Measurements from ENCODE around the gene KDM3B. TPM values are rescaled to one million over a fixed set of nuclear protein-coding genes. Genes with fewer than 3 reads are reported as not detected.
A peak's percentile ranks its signal among the peaks of the same experiment; 100 is the strongest.
"Not testable (repeated sequence)": the region's sequence is repeated elsewhere in the genome, so short reads cannot be mapped to it uniquely, and the experiment has no call there.

Gene KDM3B
- polyA plus RNA-seq, 4 donors, result 88.8 to 95.8 (median 94.0) TPM

DNA sequence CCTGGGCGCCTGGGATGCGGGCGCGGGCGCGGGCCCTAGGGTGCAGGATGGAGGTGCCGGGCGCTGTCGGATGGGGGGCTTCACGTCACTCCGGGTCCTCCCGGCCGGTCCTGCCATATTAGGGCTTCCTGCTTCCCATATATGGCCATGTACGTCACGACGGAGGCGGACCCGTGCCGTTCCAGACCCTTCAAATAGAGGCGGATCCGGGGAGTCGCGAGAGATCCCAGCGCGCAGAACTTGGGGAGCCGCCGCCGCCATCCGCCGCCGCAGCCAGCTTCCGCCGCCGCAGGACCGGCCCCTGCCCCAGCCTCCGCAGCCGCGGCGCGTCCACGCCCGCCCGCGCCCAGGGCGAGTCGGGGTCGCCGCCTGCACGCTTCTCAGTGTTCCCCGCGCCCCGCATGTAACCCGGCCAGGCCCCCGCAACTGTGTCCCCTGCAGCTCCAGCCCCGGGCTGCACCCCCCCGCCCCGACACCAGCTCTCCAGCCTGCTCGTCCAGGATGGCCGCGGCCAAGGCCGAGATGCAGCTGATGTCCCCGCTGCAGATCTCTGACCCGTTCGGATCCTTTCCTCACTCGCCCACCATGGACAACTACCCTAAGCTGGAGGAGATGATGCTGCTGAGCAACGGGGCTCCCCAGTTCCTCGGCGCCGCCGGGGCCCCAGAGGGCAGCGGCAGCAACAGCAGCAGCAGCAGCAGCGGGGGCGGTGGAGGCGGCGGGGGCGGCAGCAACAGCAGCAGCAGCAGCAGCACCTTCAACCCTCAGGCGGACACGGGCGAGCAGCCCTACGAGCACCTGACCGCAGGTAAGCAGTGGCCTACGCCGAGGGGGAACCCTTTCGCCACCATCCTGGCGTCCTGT, 113.0 kb downstream of the KDM3B start, which contains the start of gene EGR1:
TSS of gene EGR1 (plus strand) at position 219 of the 864 bp plus-strand sequence. CDS start at position 502, 283 bp downstream.
- DNase-seq (ENCODE audit: low read depth in 4 of 4, low spot score in 3 of 4), result peak; percentile 87 to 92 (median 90)

DNA sequence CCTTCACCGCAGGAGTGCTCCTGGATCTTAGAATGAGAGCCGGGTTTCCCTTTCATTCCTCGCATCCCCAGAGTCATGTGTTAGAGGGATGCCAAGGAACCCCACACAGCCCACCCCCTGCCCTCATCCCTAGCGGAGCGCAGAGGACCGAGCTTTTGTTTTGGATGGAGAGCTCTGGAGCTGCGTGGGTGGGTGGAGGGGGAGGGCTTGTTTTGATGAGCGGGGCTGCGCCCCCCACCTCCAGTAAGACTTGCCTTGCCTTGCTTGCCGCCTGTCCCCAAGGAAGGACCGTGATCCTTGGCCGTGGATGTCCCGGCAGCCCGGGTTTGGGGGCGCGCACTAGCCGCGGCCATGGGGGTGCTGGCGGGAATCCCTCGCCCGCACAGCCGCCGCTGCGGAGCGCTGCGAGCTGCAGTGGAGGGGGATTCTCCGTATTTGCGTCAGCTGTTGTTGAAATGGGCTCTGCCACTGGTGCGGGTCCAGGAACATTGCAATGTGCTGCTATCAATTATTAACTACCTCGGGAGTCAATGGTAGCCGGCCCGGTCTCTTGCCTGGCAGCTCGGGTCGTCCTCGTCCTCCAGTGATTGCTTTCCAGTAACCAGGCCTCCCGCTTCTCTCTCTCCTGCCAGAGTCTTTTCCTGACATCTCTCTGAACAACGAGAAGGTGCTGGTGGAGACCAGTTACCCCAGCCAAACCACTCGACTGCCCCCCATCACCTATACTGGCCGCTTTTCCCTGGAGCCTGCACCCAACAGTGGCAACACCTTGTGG, 113.8 kb downstream of the KDM3B start:
- no peak for DNase-seq (ENCODE audit: low read depth in 4 of 4, low spot score in 3 of 4)

DNA sequence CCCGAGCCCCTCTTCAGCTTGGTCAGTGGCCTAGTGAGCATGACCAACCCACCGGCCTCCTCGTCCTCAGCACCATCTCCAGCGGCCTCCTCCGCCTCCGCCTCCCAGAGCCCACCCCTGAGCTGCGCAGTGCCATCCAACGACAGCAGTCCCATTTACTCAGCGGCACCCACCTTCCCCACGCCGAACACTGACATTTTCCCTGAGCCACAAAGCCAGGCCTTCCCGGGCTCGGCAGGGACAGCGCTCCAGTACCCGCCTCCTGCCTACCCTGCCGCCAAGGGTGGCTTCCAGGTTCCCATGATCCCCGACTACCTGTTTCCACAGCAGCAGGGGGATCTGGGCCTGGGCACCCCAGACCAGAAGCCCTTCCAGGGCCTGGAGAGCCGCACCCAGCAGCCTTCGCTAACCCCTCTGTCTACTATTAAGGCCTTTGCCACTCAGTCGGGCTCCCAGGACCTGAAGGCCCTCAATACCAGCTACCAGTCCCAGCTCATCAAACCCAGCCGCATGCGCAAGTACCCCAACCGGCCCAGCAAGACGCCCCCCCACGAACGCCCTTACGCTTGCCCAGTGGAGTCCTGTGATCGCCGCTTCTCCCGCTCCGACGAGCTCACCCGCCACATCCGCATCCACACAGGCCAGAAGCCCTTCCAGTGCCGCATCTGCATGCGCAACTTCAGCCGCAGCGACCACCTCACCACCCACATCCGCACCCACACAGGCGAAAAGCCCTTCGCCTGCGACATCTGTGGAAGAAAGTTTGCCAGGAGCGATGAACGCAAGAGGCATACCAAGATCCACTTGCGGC, 114.6 kb downstream of the KDM3B start:
- DNase-seq (ENCODE audit: low read depth in 4 of 4, low spot score in 3 of 4), result no peak

DNA sequence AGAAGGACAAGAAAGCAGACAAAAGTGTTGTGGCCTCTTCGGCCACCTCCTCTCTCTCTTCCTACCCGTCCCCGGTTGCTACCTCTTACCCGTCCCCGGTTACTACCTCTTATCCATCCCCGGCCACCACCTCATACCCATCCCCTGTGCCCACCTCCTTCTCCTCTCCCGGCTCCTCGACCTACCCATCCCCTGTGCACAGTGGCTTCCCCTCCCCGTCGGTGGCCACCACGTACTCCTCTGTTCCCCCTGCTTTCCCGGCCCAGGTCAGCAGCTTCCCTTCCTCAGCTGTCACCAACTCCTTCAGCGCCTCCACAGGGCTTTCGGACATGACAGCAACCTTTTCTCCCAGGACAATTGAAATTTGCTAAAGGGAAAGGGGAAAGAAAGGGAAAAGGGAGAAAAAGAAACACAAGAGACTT, 115.2 kb downstream of the KDM3B start:
- DNase-seq (ENCODE audit: low read depth in 4 of 4, low spot score in 3 of 4), result no peak

DNA sequence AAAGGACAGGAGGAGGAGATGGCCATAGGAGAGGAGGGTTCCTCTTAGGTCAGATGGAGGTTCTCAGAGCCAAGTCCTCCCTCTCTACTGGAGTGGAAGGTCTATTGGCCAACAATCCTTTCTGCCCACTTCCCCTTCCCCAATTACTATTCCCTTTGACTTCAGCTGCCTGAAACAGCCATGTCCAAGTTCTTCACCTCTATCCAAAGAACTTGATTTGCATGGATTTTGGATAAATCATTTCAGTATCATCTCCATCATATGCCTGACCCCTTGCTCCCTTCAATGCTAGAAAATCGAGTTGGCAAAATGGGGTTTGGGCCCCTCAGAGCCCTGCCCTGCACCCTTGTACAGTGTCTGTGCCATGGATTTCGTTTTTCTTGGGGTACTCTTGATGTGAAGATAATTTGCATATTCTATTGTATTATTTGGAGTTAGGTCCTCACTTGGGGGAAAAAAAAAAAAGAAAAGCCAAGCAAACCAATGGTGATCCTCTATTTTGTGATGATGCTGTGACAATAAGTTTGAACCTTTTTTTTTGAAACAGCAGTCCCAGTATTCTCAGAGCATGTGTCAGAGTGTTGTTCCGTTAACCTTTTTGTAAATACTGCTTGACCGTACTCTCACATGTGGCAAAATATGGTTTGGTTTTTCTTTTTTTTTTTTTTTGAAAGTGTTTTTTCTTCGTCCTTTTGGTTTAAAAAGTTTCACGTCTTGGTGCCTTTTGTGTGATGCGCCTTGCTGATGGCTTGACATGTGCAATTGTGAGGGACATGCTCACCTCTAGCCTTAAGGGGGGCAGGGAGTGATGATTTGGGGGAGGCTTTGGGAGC, 115.9 kb downstream of the KDM3B start:
- DNase-seq (ENCODE audit: low read depth in 4 of 4, low spot score in 3 of 4), result no peak

DNA sequence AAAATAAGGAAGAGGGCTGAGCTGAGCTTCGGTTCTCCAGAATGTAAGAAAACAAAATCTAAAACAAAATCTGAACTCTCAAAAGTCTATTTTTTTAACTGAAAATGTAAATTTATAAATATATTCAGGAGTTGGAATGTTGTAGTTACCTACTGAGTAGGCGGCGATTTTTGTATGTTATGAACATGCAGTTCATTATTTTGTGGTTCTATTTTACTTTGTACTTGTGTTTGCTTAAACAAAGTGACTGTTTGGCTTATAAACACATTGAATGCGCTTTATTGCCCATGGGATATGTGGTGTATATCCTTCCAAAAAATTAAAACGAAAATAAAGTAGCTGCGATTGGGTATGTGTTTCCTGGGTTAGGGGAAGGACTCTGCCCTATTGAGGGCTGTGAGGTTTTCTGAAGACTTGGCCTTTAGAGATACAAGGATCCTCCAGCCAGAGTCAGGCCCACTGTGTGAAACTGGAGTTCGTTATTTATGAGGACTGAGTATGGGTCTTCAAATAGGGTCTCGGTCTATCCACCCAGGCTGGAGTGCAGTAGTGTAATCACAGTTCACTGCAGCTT, 116.6 kb downstream of the KDM3B start:
- DNase-seq (ENCODE audit: low read depth in 4 of 4, low spot score in 3 of 4), result no peak

DNA sequence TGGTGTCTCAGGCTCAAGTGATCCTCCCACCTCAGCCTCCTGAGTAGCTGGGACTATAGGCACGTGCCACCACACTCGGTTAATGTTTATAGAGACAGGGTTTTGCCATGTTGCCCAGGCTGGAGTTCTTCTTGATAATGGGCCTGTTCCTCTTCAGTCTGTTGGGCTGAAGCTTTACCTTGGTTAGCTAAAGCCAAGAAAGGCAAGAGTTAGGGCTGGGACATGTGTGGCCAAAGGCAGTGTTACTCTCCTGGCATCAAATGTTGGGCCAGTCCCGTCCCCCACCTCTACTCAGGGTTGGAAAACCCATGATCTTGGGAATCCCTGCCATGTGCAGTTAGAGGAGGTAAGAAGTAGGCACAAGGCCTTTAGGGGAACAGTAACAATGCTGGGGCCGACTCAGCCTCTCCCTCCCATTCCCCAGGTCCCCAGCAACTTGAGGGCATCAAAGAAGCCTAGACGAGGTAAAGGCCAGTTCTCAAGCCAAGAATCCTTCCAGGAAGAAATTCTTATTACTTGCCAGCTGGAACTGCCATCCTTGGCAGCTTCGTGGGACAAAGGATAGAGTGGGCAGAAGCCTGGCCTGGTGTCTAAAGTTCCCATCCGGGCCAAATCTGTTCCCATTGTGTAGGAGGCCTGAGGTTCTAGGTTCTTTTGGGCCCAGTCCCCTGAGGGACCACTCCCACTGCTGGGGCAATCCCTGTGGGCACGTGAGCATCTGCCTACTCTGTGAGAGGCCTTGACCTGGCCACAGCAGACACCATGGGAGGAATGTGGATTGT, 117.2 kb downstream of the KDM3B start:
- peak in 1 of 4 donors; percentile 34 for DNase-seq (ENCODE audit: low read depth in 4 of 4, low spot score in 3 of 4)

DNA sequence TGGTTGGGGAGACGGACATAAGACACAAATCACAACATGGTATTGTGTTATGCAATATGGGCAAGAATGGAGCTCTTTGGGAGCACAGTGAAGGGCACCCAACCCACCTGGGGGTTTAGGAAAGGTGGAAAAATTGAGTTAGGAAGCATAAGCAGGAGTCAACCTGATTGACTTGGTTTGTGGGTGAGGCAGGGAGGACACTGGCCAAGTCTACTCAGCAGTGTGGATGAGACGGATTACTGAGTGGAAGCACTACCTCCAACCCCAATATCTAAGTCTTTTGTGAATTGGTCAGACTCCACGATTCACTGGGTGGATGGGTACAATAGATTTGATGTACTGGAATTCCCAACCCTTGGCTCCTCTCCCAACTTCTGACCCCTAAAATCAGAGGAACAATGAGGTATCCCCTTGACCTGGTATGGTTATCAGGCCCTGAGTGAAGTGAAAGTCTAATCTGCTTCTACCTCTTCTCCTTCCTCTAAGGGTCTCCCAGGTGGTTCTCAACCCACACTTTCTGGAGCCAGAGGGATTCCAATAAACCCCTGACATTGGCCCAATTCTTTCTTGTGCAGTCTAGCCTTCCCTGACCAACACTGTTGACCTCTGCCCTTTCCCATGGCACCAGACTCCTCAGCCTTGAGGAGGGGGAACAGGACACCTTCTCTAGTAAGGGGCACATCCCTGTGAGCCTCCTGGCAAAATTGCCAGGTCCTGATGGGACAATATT, 118.0 kb downstream of the KDM3B start:
- no peak for DNase-seq (ENCODE audit: low read depth in 4 of 4, low spot score in 3 of 4)

DNA sequence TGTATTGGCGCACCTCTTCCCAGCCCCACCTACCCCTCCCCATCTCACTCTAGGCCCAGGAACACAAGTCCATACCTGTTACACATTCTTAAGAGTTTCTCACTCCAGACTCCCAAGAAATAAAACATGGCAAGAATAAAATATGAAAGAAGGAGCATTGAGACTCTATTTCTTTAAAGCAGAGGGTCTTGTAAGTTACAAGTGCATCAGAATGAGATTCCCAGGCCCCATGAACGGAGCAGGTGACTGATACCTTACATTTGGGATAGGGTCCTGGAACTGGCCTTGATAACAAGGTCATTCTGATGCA, 118.5 kb downstream of the KDM3B start:
- DNase-seq (ENCODE audit: low read depth in 4 of 4, low spot score in 3 of 4), result no peak

DNA sequence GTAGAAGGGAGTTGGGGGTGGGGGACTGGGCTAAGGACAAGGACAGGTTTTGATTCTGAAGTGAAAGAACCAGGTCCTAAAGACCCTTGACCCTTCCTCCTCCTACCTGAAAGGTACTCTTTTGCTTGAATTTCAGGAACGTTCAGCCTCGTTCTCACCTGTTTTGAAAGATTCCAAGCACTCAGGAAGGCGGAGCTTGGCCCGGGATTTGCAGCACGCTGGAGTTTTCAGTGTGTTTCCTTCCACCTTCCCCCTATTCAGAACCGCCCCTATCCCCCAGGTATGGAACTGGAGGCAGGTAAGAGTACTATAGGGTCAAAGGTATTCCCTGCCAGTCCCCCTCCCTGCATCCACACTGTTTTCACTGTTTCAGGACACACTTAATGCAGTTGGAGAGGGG, 119.9 kb downstream of the KDM3B start:
- no peak for DNase-seq (ENCODE audit: low read depth in 4 of 4, low spot score in 3 of 4)

DNA sequence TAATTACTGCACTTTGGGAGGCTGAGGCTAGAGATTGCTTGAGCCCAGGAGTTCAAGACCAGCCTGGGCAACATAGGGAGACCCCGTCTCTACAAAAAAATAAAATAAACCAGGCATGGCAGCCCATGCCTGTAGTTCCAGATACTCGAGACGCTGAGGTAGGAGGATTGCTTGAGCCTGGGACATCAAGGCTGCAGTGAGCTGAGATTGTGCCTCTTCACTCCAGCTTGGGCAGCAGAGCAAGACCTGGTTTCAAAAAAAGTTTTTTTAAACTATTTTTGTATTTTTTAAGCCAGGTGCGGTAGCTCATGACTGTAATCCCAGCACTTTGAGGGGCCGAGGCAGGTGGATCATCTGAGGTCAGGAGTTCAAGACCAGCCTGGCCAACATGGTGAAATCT, 120.7 kb downstream of the KDM3B start:
- DNase-seq (ENCODE audit: low read depth in 4 of 4, low spot score in 3 of 4), result not testable (repeated sequence)

DNA sequence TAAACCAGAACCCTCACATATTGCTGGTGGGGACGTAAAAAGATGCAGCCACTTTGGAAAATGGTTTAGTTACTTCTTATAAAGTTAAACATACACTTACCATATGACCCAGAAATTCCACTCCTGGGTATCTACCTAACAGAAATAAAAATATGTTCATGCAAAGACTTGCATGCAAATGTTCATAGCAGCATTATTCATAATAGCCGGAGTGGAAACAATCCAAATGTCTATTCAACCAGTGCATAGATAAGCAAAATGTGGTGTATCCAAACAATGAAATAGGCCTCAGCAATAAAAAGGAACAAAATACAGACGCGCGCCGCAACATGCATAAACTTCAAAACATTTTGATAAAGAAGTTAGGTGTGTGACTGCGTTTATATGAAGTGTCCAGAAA, 124.4 kb downstream of the KDM3B start:
- DNase-seq (ENCODE audit: low read depth in 4 of 4, low spot score in 3 of 4), result no peak

DNA sequence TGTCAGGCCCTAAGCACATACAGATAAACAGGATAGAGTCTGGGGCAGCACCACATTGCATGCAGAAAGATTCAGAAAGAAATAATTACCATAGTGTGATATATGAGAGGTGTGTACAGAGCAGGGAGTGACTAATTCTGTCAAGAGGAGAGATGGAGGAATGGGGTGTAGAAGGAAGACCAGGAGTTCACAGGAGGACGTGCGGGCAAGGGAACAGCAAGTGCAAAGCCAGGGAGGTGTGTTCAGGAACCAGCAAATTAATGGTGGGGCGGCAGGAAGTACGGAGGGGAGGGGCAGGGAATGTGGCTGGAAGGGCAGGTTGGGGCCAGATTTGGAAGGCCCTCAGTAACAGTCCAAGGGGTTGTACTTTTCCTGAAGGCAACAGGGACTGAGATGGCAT, 130.2 kb downstream of the KDM3B start:
- no peak for DNase-seq (ENCODE audit: low read depth in 4 of 4, low spot score in 3 of 4)

Other genes with a start within 250 kb of the KDM3B start
- 10 to 100 TPM; 20.3 to 28.7 (median 24.0) TPM for gene NME5, start 213.3 kb upstream of the KDM3B start, polyA plus RNA-seq (ENCODE audit: insufficient read length in 4 of 4)
- gene BRD8, start 174.1 kb upstream of the KDM3B start, polyA plus RNA-seq (ENCODE audit: insufficient read length in 4 of 4), result 100 to 1,000 TPM in 3 of 4 donors, 10 to 100 TPM in 1; 98.8 to 134 (median 122) TPM
- gene KIF20A, start 173.6 kb upstream of the KDM3B start, polyA plus RNA-seq (ENCODE audit: insufficient read length in 4 of 4), result 10 to 100 TPM; 35.1 to 41.9 (median 37.7) TPM
- 10 to 100 TPM; 53.9 to 68.7 (median 67.0) TPM for gene CDC23, start 139.4 kb upstream of the KDM3B start, polyA plus RNA-seq (ENCODE audit: insufficient read length in 4 of 4)
- gene GFRA3, start 78.1 kb upstream of the KDM3B start, polyA plus RNA-seq (ENCODE audit: insufficient read length in 4 of 4), result 1 to 10 TPM; 2.7 to 7.3 (median 3.9) TPM
- 1 to 10 TPM; 6.7 to 7.6 (median 7.1) TPM for gene CDC25C, start 20.9 kb upstream of the KDM3B start, polyA plus RNA-seq (ENCODE audit: insufficient read length in 4 of 4)
- 10 to 100 TPM; 31.0 to 33.1 (median 31.7) TPM for gene FAM53C, start 14.4 kb upstream of the KDM3B start, polyA plus RNA-seq (ENCODE audit: insufficient read length in 4 of 4)
- gene REEP2, start 86.4 kb downstream of the KDM3B start, polyA plus RNA-seq (ENCODE audit: insufficient read length in 4 of 4), result 10 to 100 TPM in 2 of 4 donors, 1 to 10 TPM in 2; 7.7 to 12.9 (median 10.2) TPM
- gene EGR1, start 112.8 kb downstream of the KDM3B start, polyA plus RNA-seq (ENCODE audit: insufficient read length in 4 of 4), result 100 to 1,000 TPM in 2 of 4 donors, 10 to 100 TPM in 2; 27.2 to 420 (median 157) TPM
- 10 to 100 TPM; 69.4 to 84.3 (median 77.9) TPM for gene ETF1, start 190.6 kb downstream of the KDM3B start, polyA plus RNA-seq (ENCODE audit: insufficient read length in 4 of 4)
- gene HSPA9, start 222.7 kb downstream of the KDM3B start, polyA plus RNA-seq (ENCODE audit: insufficient read length in 4 of 4), result 100 to 1,000 TPM; 302 to 349 (median 343) TPM

All from right renal pelvis (tissue), 4 donors.